Colon (tissue), 2 donors: Measurements from ENCODE around the gene RTCB.
"Not testable (repeated sequence)": the region's sequence is repeated elsewhere in the genome, so short reads cannot be mapped to it uniquely, and the experiment has no call there.

Experiments used
- FAIRE-seq: peaks from 2 replicates; lab custom pipeline; 2012; peaks lifted over from hg19 to GRCh38; lab: Jason Lieb, UNC
- donor health status: control.
- donor health status: control.

Gene RTCB

GRCh38 chr22:32385681-32386080, 26.4 kb downstream of the RTCB start:
- FAIRE-seq: no peak

- FAIRE-seq: no peak
These were observed 31.1 kb downstream of the RTCB start for GRCh38 chr22:32380991-32381390.

- FAIRE-seq: no peak
These were observed 33.3 kb downstream of the RTCB start for GRCh38 chr22:32378707-32379272.

- no peak for FAIRE-seq
These were observed 35.4 kb downstream of the RTCB start for GRCh38 chr22:32376681-32377080.

GRCh38 chr22:32375678-32376450, 36.2 kb downstream of the RTCB start:
- FAIRE-seq: no peak

- no peak for FAIRE-seq
These were observed 47.8 kb downstream of the RTCB start for GRCh38 chr22:32364210-32364609.

- FAIRE-seq: no peak
These were observed 50.8 kb downstream of the RTCB start for GRCh38 chr22:32361257-32361656.

GRCh38 chr22:32360096-32360495, 52.0 kb downstream of the RTCB start:
- not testable (repeated sequence) for FAIRE-seq

- FAIRE-seq: not testable (repeated sequence)
These were observed 54.5 kb downstream of the RTCB start, which contains the start of gene RFPL3 for GRCh38 chr22:32357567-32357966. Gene RFPL3, plus strand, starts transcription at chr22:32357867. Its CDS starts 205 bp downstream, at chr22:32358072.

GRCh38 chr22:32355760-32356159, 56.3 kb downstream of the RTCB start:
- no peak for FAIRE-seq

GRCh38 chr22:32354360-32355351, 57.4 kb downstream of the RTCB start:
- FAIRE-seq: no peak

GRCh38 chr22:32353840-32354239, 58.2 kb downstream of the RTCB start:
- FAIRE-seq: no peak

GRCh38 chr22:32353292-32353691, 58.8 kb downstream of the RTCB start:
- FAIRE-seq: no peak

GRCh38 chr22:32352681-32353080, 59.4 kb downstream of the RTCB start:
- FAIRE-seq: no peak

- not testable (repeated sequence) for FAIRE-seq
These were observed 60.2 kb downstream of the RTCB start for GRCh38 chr22:32351875-32352274.

- FAIRE-seq: no peak
These were observed 63.9 kb downstream of the RTCB start for GRCh38 chr22:32348031-32348611.

- FAIRE-seq: no peak
These were observed 68.1 kb downstream of the RTCB start for GRCh38 chr22:32343941-32344340.

GRCh38 chr22:32342977-32343376, 69.1 kb downstream of the RTCB start:
- no peak for FAIRE-seq

- no peak for FAIRE-seq
These were observed 70.8 kb downstream of the RTCB start for GRCh38 chr22:32341122-32341740.

- FAIRE-seq: no peak
These were observed 71.6 kb downstream of the RTCB start for GRCh38 chr22:32340411-32340810.

GRCh38 chr22:32339190-32340012, 72.6 kb downstream of the RTCB start:
- FAIRE-seq: no peak
